NCI-H1694 (cell line): ENCODE measurements around the gene COL15A1.

Experiments used
- DNase-seq: peaks from one replicate; lab custom pipeline; 2025; lab: John Stamatoyannopoulos, UW

COL15A1 gene

GRCh38 chr9:98916660-98917059, 27.0 kb upstream of the COL15A1 start:
- DNase-seq, result no peak

GRCh38 chr9:98917746-98918487, 25.8 kb upstream of the COL15A1 start:
- DNase-seq, result no peak

GRCh38 chr9:98921732-98922131, 22.0 kb upstream of the COL15A1 start:
- DNase-seq, result no peak

- DNase-seq, result no peak
These were observed 20.8 kb upstream of the COL15A1 start for GRCh38 chr9:98922721-98923435.

- DNase-seq, result no peak
These were observed 20.1 kb upstream of the COL15A1 start for GRCh38 chr9:98923451-98924123.

- DNase-seq, result no peak
These were observed 18.5 kb upstream of the COL15A1 start for GRCh38 chr9:98924946-98925820.

GRCh38 chr9:98925956-98926355, 17.8 kb upstream of the COL15A1 start:
- no peak for DNase-seq

- DNase-seq, result no peak
These were observed 16.0 kb upstream of the COL15A1 start for GRCh38 chr9:98927724-98928123.

GRCh38 chr9:98929071-98929470, 14.6 kb upstream of the COL15A1 start:
- DNase-seq, result no peak

- no peak for DNase-seq
These were observed 13.8 kb upstream of the COL15A1 start for GRCh38 chr9:98929895-98930341.

- DNase-seq, result no peak
These were observed 12.9 kb upstream of the COL15A1 start for GRCh38 chr9:98930792-98931191.

GRCh38 chr9:98931600-98932389, 11.9 kb upstream of the COL15A1 start:
- DNase-seq, result no peak

GRCh38 chr9:98933185-98933584, 10.5 kb upstream of the COL15A1 start:
- DNase-seq, result no peak

GRCh38 chr9:98933890-98934289, 9.8 kb upstream of the COL15A1 start:
- DNase-seq, result no peak

- no peak for DNase-seq
These were observed 8.6 kb upstream of the COL15A1 start for GRCh38 chr9:98935071-98935505.

GRCh38 chr9:98940276-98940675, 3.4 kb upstream of the COL15A1 start:
- DNase-seq, result no peak

GRCh38 chr9:98941946-98942523, 1.7 kb upstream of the COL15A1 start:
- no peak for DNase-seq

GRCh38 chr9:98942906-98943681, 613 bp upstream of the COL15A1 start:
- no peak for DNase-seq

- DNase-seq, result no peak
These were observed 488 bp downstream of the COL15A1 start for GRCh38 chr9:98944057-98944733.
